Frontal cortex (tissue), 4 donors: ENCODE data around the gene PGC. TPM values are rescaled to one million over a fixed set of nuclear protein-coding genes. Genes with fewer than 3 reads are reported as not detected.
"Not testable (repeated sequence)": the region's sequence is repeated elsewhere in the genome, so short reads cannot be mapped to it uniquely, and the experiment has no call there.

Experiments used
- DNase-seq, 2 donors: peaks; one replicate each; pipeline ENCODE4 v3.0.0; 2012; ENCODE audit warnings: low spot score in 2 of 2
- FAIRE-seq: peaks from 2 replicates; lab custom pipeline; 2012; peaks lifted over from hg19 to GRCh38; lab: Jason Lieb, UNC
- total RNA-seq: library from RNA; depleted of rRNA; stranded (reverse); fragments of >200 nt; gene quantifications from one replicate; pipeline ENCODE4 v1.2.3, GENCODE V29; 2014
- donor health status: control.
- donor health status: control.
- donor health status: control.

Gene PGC
- total RNA-seq, 1 donor from 2014 or later: under 0.01 TPM

GRCh38 chr6:41777551-41778285 lies 30.5 kb upstream of the PGC start:
- FAIRE-seq (no peak), DNase-seq (no peak)

GRCh38 chr6:41775293-41775882 lies 28.2 kb upstream of the PGC start:
- no peak for FAIRE-seq
- DNase-seq: no peak

GRCh38 chr6:41774841-41775240 lies 27.6 kb upstream of the PGC start:
- DNase-seq: no peak

GRCh38 chr6:41771058-41771983 lies 24.1 kb upstream of the PGC start:
- no peak for DNase-seq
- no peak for FAIRE-seq

More at GRCh38 chr6:41774841-41775240, 27.6 kb upstream of the PGC start:
- no peak for FAIRE-seq

GRCh38 chr6:41770381-41771057 lies 23.3 kb upstream of the PGC start:
- DNase-seq (no peak), FAIRE-seq (no peak)

- FAIRE-seq (no peak), DNase-seq (no peak)
Observed at GRCh38 chr6:41769376-41769775, 22.2 kb upstream of the PGC start.

- no peak for FAIRE-seq
- no peak for DNase-seq
Observed at GRCh38 chr6:41768545-41769308, 21.5 kb upstream of the PGC start.

- DNase-seq (no peak), FAIRE-seq (no peak)
Observed at GRCh38 chr6:41767112-41767833, 20.1 kb upstream of the PGC start.

- FAIRE-seq, DNase-seq: not testable (repeated sequence)
Observed at GRCh38 chr6:41766043-41766664, 19.0 kb upstream of the PGC start.

GRCh38 chr6:41763470-41763869 lies 16.3 kb upstream of the PGC start:
- no peak for FAIRE-seq
- DNase-seq: no peak

- FAIRE-seq: no peak
- no peak for DNase-seq
Observed at GRCh38 chr6:41759905-41760579, 12.8 kb upstream of the PGC start.

- FAIRE-seq (no peak), DNase-seq (no peak)
Observed at GRCh38 chr6:41759106-41759904, 12.1 kb upstream of the PGC start.

GRCh38 chr6:41758641-41759035 lies 11.4 kb upstream of the PGC start:
- DNase-seq (no peak), FAIRE-seq (no peak)

GRCh38 chr6:41757931-41758640 lies 10.9 kb upstream of the PGC start:
- FAIRE-seq: no peak

GRCh38 chr6:41757271-41757670 lies 10.1 kb upstream of the PGC start:
- DNase-seq (no peak), FAIRE-seq (no peak)

More at GRCh38 chr6:41757931-41758640, 10.9 kb upstream of the PGC start:
- DNase-seq: no peak

- FAIRE-seq: no peak
- DNase-seq: no peak
Observed at GRCh38 chr6:41756354-41756753, 9.2 kb upstream of the PGC start.
